ENCODE results near the gene SORL1. TPM values are rescaled to one million over a fixed set of nuclear protein-coding genes. Genes with fewer than 3 reads are reported as not detected.

SORL1 gene
- total RNA-seq, 1 donor from 2014 or later, result 38.3 TPM

DNA sequence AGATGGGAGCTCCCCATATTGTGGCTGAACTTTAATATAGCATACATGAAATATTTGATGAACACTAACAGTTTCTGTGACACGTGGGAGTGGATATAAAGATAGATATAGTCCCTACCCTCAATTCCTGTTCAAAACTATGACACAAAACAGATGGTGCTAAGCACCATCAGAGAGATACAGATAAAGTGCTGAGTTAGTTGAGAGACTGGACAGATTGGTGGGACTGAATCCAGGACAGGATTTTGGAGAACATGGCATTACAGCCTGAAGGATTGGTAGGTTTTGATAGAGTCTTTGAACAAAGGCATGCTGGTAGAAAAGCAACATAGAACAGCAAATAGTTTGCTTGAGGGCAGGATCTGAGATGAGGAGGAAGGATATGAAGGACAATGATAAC, 215.7 kb downstream of the SORL1 start:
- Histone ChIP-seq H3K4me3 (no peak overlapping the region), H3K4me1 (peaks cover 4% of the 10 kb centered on the region), H3K36me3 (no peaks in the 10 kb centered on the region), H3K9me3 (no peaks in the 10 kb centered on the region), H3K27me3 (no peaks in the 10 kb centered on the region), H3K27ac (no peak overlapping the region)
- TF ChIP-seq, protein P1, sequence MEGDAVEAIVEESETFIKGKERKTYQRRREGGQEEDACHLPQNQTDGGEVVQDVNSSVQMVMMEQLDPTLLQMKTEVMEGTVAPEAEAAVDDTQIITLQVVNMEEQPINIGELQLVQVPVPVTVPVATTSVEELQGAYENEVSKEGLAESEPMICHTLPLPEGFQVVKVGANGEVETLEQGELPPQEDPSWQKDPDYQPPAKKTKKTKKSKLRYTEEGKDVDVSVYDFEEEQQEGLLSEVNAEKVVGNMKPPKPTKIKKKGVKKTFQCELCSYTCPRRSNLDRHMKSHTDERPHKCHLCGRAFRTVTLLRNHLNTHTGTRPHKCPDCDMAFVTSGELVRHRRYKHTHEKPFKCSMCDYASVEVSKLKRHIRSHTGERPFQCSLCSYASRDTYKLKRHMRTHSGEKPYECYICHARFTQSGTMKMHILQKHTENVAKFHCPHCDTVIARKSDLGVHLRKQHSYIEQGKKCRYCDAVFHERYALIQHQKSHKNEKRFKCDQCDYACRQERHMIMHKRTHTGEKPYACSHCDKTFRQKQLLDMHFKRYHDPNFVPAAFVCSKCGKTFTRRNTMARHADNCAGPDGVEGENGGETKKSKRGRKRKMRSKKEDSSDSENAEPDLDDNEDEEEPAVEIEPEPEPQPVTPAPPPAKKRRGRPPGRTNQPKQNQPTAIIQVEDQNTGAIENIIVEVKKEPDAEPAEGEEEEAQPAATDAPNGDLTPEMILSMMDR (IDR thresholded peaks at IDR 0.05), result no peak
- no peak for TF ChIP-seq POLR2A (IDR thresholded peaks at IDR 0.05)
- TF ChIP-seq POLR2AphosphoS5 (IDR thresholded peaks at IDR 0.05; ENCODE audit: insufficient read depth in 1 of 2, low read depth in 1 of 2), result no peak
- DNase-seq (ENCODE audit: extremely low spot score in 2 of 2), result no peak
- intact Hi-C loops (cut with DNase I), result no loop called here

DNA sequence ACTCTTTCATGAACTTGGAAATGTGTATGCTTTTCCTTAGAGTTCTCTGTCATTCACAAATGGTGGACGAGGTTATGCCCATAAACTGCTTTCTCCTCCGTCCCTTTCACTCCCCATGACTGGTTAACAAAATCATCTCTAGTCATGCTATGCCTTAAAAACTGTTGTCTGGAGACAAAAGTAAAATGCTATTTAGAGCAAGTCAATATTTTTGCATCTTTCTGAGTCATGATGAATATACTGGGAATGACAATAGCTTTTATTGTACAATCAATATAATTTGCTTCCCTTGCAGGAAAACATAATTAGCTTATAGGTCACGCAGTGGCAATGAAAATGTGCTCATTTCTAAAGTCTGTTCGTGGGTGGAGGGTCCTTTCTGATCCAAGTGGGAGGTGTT, 217.3 kb downstream of the SORL1 start:
- Histone ChIP-seq H3K4me1 (peaks cover 11% of the 10 kb centered on the region), H3K36me3 (no peaks in the 10 kb centered on the region), H3K27ac (no peak overlapping the region), H3K9me3 (no peaks in the 10 kb centered on the region), H3K27me3 (no peaks in the 10 kb centered on the region), H3K4me3 (no peak overlapping the region)
- intact Hi-C loops (cut with DNase I), result no loop called here
- TF ChIP-seq, protein P1 (IDR thresholded peaks at IDR 0.05), result no peak
- TF ChIP-seq POLR2AphosphoS5 (IDR thresholded peaks at IDR 0.05; ENCODE audit: insufficient read depth in 1 of 2, low read depth in 1 of 2) (no peak), POLR2A (IDR thresholded peaks at IDR 0.05) (no peak)
- peak in 1 of 2 donors; percentile 5 for DNase-seq (ENCODE audit: extremely low spot score in 2 of 2)

DNA sequence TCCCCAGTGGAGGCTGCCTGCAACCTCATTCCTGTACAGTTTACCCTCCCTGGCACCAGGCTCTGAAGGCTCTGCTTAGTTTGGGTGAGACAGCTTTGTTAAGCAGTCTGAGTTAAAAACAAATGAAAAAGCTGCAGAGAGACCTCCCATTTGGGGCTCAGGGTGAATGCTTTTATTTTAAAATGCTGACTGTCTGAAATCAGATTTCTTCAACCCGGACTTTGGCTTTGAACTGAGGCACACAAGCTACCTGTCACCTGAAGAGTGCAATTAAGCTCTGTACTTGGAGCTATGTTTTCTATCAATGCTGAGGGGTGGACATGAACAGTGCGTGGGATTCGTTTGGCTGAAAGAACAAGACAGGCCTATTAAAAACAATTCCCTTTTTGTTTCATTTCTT, 218.2 kb downstream of the SORL1 start:
- Histone ChIP-seq H3K36me3 (no peaks in the 10 kb centered on the region), H3K4me3 (no peak overlapping the region), H3K9me3 (no peaks in the 10 kb centered on the region), H3K4me1 (peaks cover 11% of the 10 kb centered on the region), H3K27ac (peak overlapping the region; percentile 51), H3K27me3 (no peaks in the 10 kb centered on the region)
- TF ChIP-seq, protein P1 (IDR thresholded peaks at IDR 0.05), result no peak
- no peak for TF ChIP-seq POLR2AphosphoS5 (IDR thresholded peaks at IDR 0.05; ENCODE audit: insufficient read depth in 1 of 2, low read depth in 1 of 2)
- no peak for TF ChIP-seq POLR2A (IDR thresholded peaks at IDR 0.05)
- peak in 1 of 2 donors; percentile 47 for DNase-seq (ENCODE audit: extremely low spot score in 2 of 2)
- intact Hi-C loops (cut with DNase I), result loop anchor here (10.0 kb wide), 1 partner anchor 55 kb away; no protein-coding TSS in a partner anchor

DNA sequence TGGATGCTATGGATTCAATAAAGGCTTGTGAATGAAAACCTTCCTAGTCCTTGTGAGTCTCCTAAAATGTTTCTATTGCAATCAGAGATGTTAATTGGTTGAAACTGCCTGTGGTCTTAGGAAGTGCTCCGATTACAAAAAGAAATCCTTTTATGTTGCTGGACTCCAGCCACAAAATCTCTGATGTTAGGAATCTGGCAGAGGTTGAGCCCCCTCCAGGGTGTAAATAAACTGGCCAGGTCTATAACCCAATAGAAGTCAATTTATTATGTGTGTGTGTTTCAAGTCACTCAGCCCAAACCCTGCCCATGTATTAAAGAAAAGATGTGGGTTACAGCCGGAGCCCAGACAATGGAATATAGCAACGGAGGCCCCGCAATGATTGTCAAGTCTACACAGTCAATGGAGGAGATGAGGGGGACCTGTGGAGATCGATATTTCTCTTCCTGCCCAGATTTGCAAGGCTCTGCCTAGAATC, 218.7 kb downstream of the SORL1 start:
- TF ChIP-seq POLR2A (IDR thresholded peaks at IDR 0.05) (no peak), POLR2AphosphoS5 (IDR thresholded peaks at IDR 0.05; ENCODE audit: insufficient read depth in 1 of 2, low read depth in 1 of 2) (no peak)
- TF ChIP-seq, protein P1 (IDR thresholded peaks at IDR 0.05), result no peak
- peak overlapping the region; percentile 51 for H3K27ac ChIP-seq
- peaks cover 11% of the 10 kb centered on the region for H3K4me1 ChIP-seq
- intact Hi-C loops (cut with DNase I), result loop anchor here (10.0 kb wide), 1 partner anchor 54 kb away; no protein-coding TSS in a partner anchor
- H3K36me3 ChIP-seq, result no peaks in the 10 kb centered on the region
- H3K9me3 ChIP-seq, result no peaks in the 10 kb centered on the region
- DNase-seq (ENCODE audit: extremely low spot score in 2 of 2), result no peak
- H3K4me3 ChIP-seq, result peak overlapping the region in 1 of 2 donors; percentile 17
- no peaks in the 10 kb centered on the region for H3K27me3 ChIP-seq
